ENCODE results near the gene STX1B. TPM values are rescaled to one million over a fixed set of nuclear protein-coding genes. Genes with fewer than 3 reads are reported as not detected.
A peak's percentile ranks its signal among the peaks of the same experiment; 100 is the strongest.

Gene STX1B
- polyA plus RNA-seq, 1 experiment: 4.2 TPM

DNA sequence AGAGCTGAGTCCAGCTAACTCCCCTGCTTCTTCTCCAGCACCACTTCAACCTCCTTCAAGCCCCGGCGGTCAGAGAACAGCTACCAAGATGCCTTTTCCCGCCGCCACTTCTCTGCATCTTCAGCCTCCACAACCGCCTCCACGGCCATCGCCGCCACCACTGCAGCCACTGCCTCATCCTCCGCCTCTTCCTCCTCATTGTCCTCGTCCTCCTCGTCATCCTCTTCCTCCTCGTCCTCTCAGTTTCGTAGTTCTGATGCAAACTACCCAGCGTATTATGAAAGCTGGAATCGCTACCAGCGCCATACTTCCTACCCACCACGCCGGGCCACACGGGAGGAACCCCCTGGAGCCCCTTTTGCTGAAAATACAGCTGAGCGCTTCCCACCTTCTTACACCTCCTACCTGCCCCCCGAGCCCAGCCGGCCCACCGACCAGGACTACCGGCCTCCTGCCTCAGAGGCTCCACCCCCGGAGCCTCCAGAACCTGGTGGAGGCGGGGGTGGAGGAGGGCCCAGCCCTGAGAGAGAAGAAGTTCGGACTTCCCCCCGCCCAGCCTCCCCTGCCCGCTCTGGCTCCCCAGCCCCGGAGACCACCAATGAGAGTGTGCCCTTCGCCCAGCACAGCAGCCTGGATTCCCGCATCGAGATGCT lies 45.7 kb downstream of the STX1B start:
- TF ChIP-seq, protein P1, sequence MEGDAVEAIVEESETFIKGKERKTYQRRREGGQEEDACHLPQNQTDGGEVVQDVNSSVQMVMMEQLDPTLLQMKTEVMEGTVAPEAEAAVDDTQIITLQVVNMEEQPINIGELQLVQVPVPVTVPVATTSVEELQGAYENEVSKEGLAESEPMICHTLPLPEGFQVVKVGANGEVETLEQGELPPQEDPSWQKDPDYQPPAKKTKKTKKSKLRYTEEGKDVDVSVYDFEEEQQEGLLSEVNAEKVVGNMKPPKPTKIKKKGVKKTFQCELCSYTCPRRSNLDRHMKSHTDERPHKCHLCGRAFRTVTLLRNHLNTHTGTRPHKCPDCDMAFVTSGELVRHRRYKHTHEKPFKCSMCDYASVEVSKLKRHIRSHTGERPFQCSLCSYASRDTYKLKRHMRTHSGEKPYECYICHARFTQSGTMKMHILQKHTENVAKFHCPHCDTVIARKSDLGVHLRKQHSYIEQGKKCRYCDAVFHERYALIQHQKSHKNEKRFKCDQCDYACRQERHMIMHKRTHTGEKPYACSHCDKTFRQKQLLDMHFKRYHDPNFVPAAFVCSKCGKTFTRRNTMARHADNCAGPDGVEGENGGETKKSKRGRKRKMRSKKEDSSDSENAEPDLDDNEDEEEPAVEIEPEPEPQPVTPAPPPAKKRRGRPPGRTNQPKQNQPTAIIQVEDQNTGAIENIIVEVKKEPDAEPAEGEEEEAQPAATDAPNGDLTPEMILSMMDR (IDR thresholded peaks at IDR 0.05; ENCODE audit: low read depth, low read length): no peak
- POLR2A ChIA-PET: no interaction called here
- Histone ChIP-seq H3K9me3 (ENCODE audit: control insufficient read depth, insufficient read depth, low read length) (no peaks in the 10 kb centered on the region), H3K27me3 (ENCODE audit: control insufficient read depth, insufficient read depth, low read length) (no peaks in the 10 kb centered on the region), H3K4me3 (ENCODE audit: low read depth, low read length) (no peak overlapping the region), H3K27ac (ENCODE audit: low read depth, low read length) (no peak overlapping the region)
- CTCF ChIA-PET: interaction anchor here (1.3 kb wide), 1 partner anchor 11 kb away, joined by 5 read pairs; no protein-coding TSS in a partner anchor
- no peak for DNase-seq (ENCODE audit: low read depth, low spot score)

DNA sequence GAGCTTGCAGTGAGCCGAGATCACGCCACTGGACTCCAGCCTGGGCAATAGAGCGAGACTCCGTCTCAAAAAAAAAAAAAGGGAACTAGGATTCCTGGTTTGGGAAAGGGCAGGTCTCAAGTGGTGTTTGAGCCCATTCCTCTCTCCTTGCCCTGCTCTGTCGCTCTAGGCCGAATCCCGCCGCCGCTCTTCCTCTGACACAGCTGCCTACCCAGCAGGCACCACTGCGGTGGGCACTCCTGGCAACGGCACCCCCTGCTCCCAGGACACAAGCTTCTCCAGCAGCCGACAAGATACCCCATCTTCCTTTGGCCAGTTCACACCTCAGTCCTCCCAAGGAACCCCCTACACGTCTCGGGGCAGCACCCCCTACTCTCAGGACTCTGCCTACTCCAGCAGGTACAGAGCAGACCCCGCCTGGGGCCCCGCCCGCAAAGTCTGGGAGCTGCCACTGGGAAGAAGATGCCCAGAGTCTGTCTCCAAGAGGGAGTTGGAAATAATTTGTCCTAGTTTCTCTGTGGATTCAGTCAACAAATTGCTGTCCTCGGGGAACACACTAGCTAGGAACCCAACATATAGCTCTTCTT lies 46.4 kb downstream of the STX1B start:
- no peaks in the 10 kb centered on the region for H3K27me3 ChIP-seq (ENCODE audit: control insufficient read depth, insufficient read depth, low read length)
- ChIA-PET POLR2A (no interaction called here), CTCF (no interaction called here)
- TF ChIP-seq, protein P1 (IDR thresholded peaks at IDR 0.05; ENCODE audit: low read depth, low read length): no peak
- H3K4me3 ChIP-seq (ENCODE audit: low read depth, low read length): no peak overlapping the region
- no peak for DNase-seq (ENCODE audit: low read depth, low spot score)
- no peaks in the 10 kb centered on the region for H3K9me3 ChIP-seq (ENCODE audit: control insufficient read depth, insufficient read depth, low read length)
- no peak overlapping the region for H3K27ac ChIP-seq (ENCODE audit: low read depth, low read length)

DNA sequence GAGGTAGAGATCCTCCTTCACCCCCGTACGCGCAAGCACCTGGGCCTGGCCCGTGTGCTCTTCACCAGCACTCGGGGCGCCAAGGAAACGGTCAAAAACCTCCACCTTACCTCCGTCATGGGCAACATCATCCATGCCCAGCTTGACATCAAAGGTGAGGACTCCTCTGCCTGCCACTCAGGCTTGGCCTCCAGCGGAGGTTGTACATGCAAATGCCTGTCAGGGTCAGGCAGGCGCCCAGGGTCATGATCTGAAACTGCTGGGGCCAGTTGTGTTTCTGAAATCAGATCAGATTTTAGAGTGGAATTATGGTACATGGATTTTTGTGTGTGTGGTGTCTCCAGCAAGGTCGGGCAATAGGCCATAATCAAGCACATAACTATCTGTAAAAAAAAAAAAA lies 49.1 kb downstream of the STX1B start:
- CTCF ChIA-PET: interaction anchor here (0.6 to 1.3 kb wide), 2 partner anchors 23 to 195 kb away, joined by 3 read pairs; no protein-coding TSS in a partner anchor
- no peaks in the 10 kb centered on the region for H3K27me3 ChIP-seq (ENCODE audit: control insufficient read depth, insufficient read depth, low read length)
- DNase-seq (ENCODE audit: low read depth, low spot score): no peak
- POLR2A ChIA-PET: interaction anchor here (0.7 kb wide), 1 partner anchor 192 kb away, joined by 4 read pairs; no protein-coding TSS in a partner anchor
- TF ChIP-seq, protein P1 (IDR thresholded peaks at IDR 0.05; ENCODE audit: low read depth, low read length): no peak
- no peak overlapping the region for H3K4me3 ChIP-seq (ENCODE audit: low read depth, low read length)
- no peak overlapping the region for H3K27ac ChIP-seq (ENCODE audit: low read depth, low read length)
- H3K9me3 ChIP-seq (ENCODE audit: control insufficient read depth, insufficient read depth, low read length): no peaks in the 10 kb centered on the region; the same call in 1 of the 2 replicates

DNA sequence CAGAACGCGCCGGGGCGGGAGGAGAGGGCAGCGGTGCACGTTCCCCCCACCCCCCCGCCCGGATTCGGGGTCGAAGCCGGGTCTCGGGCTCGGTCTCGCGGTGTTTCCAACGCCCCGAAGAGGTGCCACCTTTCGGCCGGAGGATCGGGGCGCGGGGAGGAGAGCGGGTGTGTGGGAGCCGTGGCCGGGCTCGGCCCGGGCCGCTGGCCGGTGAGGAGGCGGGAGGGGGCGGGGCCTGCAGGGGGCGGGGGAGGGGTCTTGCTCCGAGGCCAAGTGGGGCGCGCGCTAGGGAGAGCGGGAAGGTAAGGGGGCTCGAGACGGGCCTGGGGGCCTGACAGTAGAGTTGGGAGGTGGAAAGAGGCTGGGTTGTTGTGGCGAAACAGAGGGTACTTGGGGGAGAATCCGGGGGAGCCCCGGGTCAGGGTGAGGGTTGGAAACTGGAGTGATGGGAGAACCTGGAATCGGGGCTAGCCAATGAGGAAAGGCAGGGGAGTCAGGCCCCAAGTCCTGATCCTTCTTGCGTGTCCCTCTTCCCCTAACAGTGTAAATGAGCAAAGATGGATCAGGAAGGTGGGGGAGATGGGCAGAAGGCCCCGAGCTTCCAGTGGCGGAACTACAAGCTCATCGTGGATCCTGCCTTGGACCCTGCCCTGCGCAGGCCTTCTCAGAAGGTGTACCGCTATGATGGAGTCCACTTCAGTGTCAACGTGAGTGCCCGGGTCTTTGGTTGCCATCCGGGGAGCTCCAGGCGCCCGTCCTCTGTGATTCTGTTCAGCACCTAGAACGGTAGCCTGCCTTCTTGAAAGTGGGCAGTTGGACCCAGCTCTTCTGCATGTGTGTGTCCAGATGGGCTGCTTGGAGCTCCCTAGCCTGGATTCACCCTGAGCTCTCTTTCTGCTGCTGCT lies 52.0 kb downstream of the STX1B start:
- Histone ChIP-seq H3K9me3 (ENCODE audit: control insufficient read depth, insufficient read depth, low read length) (no peaks in the 10 kb centered on the region; the same call in 1 of the 2 replicates), H3K27me3 (ENCODE audit: control insufficient read depth, insufficient read depth, low read length) (no peaks in the 10 kb centered on the region), H3K4me3 (ENCODE audit: low read depth, low read length) (peak overlapping the region; percentile 82), H3K27ac (ENCODE audit: low read depth, low read length) (peak overlapping the region; percentile 21)
- CTCF ChIA-PET: interaction anchor here (0.8 to 1.4 kb wide), 3 partner anchors 13 to 184 kb away, joined by 3 to 5 read pairs (median 3); partner anchors contain the start of gene HSD3B7
- TF ChIP-seq, protein P1 (IDR thresholded peaks at IDR 0.05; ENCODE audit: low read depth, low read length): no peak
- POLR2A ChIA-PET: interaction anchor here (1.0 kb wide), 1 partner anchor 221 kb away, joined by 4 read pairs; the partner anchor contains the start of gene FUS
- no peak for DNase-seq (ENCODE audit: low read depth, low spot score)
